ENCODE data around the gene BANP. TPM values are rescaled to one million over a fixed set of nuclear protein-coding genes. Genes with fewer than 3 reads are reported as not detected.

BANP gene
- total RNA-seq, 1 experiment from 2014 or later: 24.2 TPM

DNA sequence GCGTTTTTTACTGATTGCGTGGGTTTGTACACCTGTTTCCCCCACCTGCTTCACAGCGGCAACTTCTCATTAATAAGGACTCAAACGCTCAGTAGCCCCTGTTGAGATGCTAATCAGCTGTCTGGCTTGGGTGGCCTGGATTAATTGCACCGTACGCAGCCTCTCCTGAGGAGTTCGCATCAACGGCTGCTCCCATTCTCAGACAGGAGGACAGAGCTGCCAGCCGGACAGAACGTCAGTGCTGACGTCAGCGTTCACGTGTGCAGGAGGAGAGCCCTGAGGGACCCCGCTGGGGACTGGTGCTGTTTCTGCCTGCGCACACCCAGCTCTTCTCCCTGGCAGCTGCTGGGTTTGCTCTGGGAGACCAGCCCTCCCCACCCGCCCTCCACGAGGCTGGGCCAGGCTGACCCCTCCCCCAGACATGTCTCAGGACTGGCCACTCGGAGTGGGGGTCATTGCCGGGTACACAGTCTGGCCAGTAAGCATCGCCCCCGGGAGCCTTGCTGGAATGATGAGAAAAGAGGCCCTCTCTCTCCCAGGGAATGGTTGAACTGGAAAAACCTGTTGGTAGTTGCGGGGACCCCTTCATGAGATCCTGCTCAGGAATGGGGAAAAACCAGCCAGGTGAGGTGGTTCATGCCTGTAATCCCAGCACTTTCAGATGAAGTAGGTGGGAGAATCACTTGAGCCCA is 5.7 kb upstream of the BANP start:
- peak; percentile 72 for ATAC-seq
- CTCF ChIA-PET: no interaction called here
- BruUV-seq (replicated peaks): no TSS peak

DNA sequence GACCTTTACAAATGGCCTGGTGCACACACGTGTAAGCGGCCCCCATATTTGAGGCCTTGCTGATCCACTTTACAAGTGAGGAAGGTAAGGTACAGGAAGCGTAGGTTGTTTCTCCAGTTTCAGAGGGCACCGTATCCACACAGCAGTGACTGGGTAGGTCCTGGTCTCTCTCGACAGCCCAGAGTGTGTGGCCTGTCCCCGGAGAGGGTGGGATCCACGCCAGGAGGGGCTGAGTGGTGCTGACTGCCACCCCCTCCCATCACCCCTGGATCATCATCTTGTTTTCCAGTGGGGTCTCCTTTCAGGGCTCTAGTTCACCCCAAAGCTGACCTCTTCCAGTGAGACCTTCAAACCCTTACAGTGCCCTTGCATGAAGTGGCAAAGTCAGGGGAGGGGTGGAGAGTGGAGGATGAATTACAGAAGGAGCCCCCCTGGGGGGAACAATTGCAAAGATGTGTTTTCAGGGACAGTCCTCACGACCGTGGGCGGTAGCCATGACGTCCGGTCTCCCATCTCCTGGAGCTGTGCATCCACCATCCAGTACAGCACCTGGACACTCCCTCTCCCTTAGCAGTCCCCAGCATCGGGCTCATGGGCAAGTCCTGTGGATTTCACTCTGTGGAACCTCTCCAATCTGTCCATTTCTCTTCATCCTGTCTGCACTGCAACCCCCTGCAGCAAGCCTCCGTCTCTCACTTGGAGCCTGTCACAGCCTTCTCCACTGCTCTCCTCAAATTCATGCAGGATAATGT is 4.5 kb upstream of the BANP start:
- no peaks in the 10 kb centered on the region for H3K9me2 ChIP-seq (replicated peaks; ENCODE audit: low read length)
- H3K27ac ChIP-seq (ENCODE audit: low read length): 0 out of 2 replicates have a peak overlapping the region, but pooled peaks have one; percentile 74
- H3K4me2 ChIP-seq (ENCODE audit: low read length): no peak overlapping the region
- CTCF ChIA-PET: no interaction called here
- no peak overlapping the region for H2AFZ ChIP-seq (ENCODE audit: low read length)
- no peaks in the 10 kb centered on the region for H3K36me3 ChIP-seq (ENCODE audit: low read depth, low read length)
- no peaks in the 10 kb centered on the region for H3F3A ChIP-seq (ENCODE audit: low read length, unreplicated experiment)
- POLR2A ChIA-PET (ENCODE audit: unreplicated experiment): no interaction called here
- peaks cover 13% of the 10 kb centered on the region for H3K4me1 ChIP-seq (ENCODE audit: insufficient read depth, low read length)
- DNase-seq (no peak), ATAC-seq (no peak)
- no peaks in the 10 kb centered on the region for H3K9me3 ChIP-seq (ENCODE audit: low read length)
- no peaks in the 10 kb centered on the region for H4K20me1 ChIP-seq (ENCODE audit: low read length)
- no peaks in the 10 kb centered on the region for H3K27me3 ChIP-seq (ENCODE audit: low read length)
- no TSS peak for BruUV-seq (replicated peaks)
- intact Hi-C loops (cut with micrococcal nuclease): no loop called here
- no peak overlapping the region for H3K4me3 ChIP-seq (ENCODE audit: low read length)
- peaks cover 2% of the 10 kb centered on the region for H3K79me2 ChIP-seq (ENCODE audit: low read length)
- TF ChIP-seq EZH2phosphoT487 (IDR thresholded peaks at IDR 0.05; ENCODE audit: borderline replicate concordance, low read length) (no peak), EZH2 (IDR thresholded peaks at IDR 0.05; ENCODE audit: low read length, unreplicated experiment) (no peak)
- TF ChIP-seq, protein P1, sequence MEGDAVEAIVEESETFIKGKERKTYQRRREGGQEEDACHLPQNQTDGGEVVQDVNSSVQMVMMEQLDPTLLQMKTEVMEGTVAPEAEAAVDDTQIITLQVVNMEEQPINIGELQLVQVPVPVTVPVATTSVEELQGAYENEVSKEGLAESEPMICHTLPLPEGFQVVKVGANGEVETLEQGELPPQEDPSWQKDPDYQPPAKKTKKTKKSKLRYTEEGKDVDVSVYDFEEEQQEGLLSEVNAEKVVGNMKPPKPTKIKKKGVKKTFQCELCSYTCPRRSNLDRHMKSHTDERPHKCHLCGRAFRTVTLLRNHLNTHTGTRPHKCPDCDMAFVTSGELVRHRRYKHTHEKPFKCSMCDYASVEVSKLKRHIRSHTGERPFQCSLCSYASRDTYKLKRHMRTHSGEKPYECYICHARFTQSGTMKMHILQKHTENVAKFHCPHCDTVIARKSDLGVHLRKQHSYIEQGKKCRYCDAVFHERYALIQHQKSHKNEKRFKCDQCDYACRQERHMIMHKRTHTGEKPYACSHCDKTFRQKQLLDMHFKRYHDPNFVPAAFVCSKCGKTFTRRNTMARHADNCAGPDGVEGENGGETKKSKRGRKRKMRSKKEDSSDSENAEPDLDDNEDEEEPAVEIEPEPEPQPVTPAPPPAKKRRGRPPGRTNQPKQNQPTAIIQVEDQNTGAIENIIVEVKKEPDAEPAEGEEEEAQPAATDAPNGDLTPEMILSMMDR (conservative IDR thresholded peaks at IDR 0.05; ENCODE audit: low read depth, low read length): no peak
- H3K9ac ChIP-seq (ENCODE audit: low read length): no peak overlapping the region

More for the DNA sequence above, 5.7 kb upstream of the BANP start:
- POLR2A ChIA-PET (ENCODE audit: unreplicated experiment): no interaction called here
- H3K9me2 ChIP-seq (replicated peaks; ENCODE audit: low read length): no peaks in the 10 kb centered on the region
- peak overlapping the region; percentile 50 for H3K4me3 ChIP-seq (ENCODE audit: low read length)
- no peaks in the 10 kb centered on the region for H3K27me3 ChIP-seq (ENCODE audit: low read length)
- no peaks in the 10 kb centered on the region for H3F3A ChIP-seq (ENCODE audit: low read length, unreplicated experiment)
- TF ChIP-seq, protein P1 (conservative IDR thresholded peaks at IDR 0.05; ENCODE audit: low read depth, low read length): no peak
- no peak for TF ChIP-seq EZH2phosphoT487 (IDR thresholded peaks at IDR 0.05; ENCODE audit: borderline replicate concordance, low read length)
- no peak for TF ChIP-seq EZH2 (IDR thresholded peaks at IDR 0.05; ENCODE audit: low read length, unreplicated experiment)
- no peaks in the 10 kb centered on the region for H3K79me2 ChIP-seq (ENCODE audit: low read length)
- intact Hi-C loops (cut with micrococcal nuclease): no loop called here
- H2AFZ ChIP-seq (ENCODE audit: low read length): peak overlapping the region; percentile 69
- peak; percentile 93 for DNase-seq
- H4K20me1 ChIP-seq (ENCODE audit: low read length): no peaks in the 10 kb centered on the region
- H3K4me1 ChIP-seq (ENCODE audit: insufficient read depth, low read length): peaks cover 13% of the 10 kb centered on the region
- peak overlapping the region; percentile 77 for H3K4me2 ChIP-seq (ENCODE audit: low read length)
- H3K36me3 ChIP-seq (ENCODE audit: low read depth, low read length): no peaks in the 10 kb centered on the region
- H3K9ac ChIP-seq (ENCODE audit: low read length): peak overlapping the region; percentile 63
- H3K9me3 ChIP-seq (ENCODE audit: low read length): no peaks in the 10 kb centered on the region
- H3K27ac ChIP-seq (ENCODE audit: low read length): peak overlapping the region; percentile 74

Data from PC-3 (cell line).